ENCODE measurements around the gene MYO5B.

Gene MYO5B

DNA sequence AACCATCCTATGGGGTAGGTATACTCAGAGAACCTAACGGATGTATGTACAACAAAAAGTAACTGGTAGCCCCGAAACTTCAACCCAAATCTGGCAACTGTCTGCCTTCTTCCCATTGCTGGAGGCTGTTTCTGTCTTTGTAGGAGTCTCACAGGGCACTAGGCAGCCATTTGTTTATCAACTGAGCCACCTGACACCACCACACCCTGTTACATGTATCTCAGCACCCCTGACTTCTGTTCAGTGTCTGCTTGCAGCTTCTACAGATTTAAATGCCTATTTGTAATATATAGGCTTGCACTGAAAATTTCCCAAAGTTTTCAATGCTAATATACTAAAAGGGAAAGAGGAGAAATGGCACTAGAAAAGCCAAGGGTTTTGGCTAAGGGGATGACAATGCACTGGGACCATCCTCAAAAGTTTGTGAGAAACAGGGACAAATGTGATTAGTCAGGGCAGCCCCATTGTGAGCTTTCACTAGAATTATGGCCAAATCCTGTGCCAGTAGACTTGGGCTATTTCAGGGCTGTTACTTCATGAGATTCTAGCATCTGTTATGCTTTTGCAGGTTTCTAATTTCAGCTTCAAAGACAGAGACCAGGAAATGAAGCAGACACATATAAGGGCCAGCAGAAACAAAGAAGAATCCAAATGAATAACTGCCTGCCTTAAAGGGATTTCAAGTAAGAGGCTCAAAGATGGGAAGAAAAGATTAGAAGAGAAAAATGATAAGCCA lies 103.3 kb downstream of the MYO5B start:
- no peak overlapping the region for H3K27ac ChIP-seq
- TF ChIP-seq, protein P1, sequence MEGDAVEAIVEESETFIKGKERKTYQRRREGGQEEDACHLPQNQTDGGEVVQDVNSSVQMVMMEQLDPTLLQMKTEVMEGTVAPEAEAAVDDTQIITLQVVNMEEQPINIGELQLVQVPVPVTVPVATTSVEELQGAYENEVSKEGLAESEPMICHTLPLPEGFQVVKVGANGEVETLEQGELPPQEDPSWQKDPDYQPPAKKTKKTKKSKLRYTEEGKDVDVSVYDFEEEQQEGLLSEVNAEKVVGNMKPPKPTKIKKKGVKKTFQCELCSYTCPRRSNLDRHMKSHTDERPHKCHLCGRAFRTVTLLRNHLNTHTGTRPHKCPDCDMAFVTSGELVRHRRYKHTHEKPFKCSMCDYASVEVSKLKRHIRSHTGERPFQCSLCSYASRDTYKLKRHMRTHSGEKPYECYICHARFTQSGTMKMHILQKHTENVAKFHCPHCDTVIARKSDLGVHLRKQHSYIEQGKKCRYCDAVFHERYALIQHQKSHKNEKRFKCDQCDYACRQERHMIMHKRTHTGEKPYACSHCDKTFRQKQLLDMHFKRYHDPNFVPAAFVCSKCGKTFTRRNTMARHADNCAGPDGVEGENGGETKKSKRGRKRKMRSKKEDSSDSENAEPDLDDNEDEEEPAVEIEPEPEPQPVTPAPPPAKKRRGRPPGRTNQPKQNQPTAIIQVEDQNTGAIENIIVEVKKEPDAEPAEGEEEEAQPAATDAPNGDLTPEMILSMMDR (conservative IDR thresholded peaks at IDR 0.05): no peak

DNA sequence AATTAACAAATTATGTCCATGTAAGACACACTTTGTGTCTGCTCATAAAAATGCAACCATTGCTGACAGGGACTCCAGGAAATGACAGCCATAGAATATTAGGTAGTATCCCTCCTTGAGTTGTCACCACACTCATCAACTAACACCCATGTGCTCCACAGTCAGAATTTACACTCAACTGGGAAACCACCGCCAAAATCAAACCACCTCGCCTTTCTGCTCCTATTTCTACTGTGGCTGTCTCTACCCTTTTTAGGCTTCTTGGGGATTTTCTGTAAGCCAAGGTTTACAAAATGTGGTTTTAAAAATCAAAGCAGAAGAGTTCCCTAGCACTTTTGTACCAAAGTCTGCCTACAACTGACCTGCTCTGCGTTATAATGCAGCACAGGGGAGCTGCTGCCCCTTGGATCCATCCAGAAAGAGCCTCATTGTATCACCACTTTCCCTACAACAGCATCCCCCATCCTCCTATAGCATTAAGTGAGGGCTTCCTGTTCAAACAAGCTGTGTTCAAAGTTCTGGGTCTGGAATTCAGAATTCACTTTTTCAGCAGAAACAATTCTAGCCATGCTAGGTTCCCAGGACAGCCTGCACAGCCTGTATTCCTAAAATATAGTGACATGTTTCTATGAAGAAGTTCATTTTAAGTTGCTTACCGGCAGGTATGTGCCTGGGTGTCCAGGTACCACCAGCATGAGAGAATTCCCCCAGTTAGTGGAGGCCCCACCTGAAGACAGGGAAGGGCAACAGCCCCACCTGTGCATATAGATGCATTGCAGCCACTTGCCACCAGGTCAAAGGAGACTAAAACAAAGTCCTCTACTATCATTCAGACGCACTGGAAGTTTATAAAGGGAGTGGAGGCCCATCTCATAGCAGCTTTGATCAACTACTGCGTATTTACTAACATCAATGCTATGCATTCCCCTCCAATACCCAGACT lies 104.3 kb downstream of the MYO5B start:
- TF ChIP-seq, protein P1 (conservative IDR thresholded peaks at IDR 0.05): no peak

DNA sequence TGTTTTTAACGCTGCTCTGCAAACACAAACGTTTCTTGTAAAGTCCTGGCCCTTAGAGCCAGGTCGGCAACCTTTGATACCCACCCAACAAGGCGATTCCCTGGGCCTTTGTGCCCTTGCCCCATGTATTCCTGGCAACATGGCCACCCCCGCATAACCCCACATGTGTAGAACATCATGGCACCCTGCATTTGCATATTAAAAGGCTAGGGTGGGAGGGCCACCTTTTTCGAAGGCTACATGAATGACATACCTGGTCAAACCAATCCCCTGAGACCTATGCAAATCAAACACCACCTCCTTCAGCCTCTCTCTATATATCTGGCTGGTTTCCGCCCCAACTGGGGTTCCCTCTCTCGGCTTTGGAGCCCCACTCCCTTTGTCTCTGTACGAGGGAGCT lies 105.2 kb downstream of the MYO5B start:
- H3K27ac ChIP-seq: no peak overlapping the region
- TF ChIP-seq, protein P1 (conservative IDR thresholded peaks at IDR 0.05): no peak

More for the DNA sequence above, 104.3 kb downstream of the MYO5B start:
- no peak overlapping the region for H3K27ac ChIP-seq

DNA sequence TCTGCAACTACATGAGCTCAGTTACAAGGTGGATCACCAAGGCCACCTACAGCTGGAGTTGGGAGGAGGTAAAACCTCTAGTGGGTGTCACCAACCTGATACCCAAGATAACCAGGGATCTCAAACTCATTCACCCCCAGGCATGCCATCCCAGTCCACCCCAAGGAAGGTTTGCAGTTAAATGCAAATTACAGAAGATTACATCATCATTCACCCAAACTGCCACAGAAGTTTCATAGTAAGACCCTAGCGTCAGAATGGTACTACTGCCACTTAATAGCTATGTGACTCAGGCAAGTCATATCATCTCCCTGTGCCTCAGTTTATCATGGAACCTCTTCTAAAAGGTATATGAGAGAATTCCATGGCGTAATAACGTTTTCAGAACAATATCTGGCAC lies 111.2 kb downstream of the MYO5B start:
- no peak overlapping the region for H3K27ac ChIP-seq
- TF ChIP-seq, protein P1 (conservative IDR thresholded peaks at IDR 0.05): no peak

DNA sequence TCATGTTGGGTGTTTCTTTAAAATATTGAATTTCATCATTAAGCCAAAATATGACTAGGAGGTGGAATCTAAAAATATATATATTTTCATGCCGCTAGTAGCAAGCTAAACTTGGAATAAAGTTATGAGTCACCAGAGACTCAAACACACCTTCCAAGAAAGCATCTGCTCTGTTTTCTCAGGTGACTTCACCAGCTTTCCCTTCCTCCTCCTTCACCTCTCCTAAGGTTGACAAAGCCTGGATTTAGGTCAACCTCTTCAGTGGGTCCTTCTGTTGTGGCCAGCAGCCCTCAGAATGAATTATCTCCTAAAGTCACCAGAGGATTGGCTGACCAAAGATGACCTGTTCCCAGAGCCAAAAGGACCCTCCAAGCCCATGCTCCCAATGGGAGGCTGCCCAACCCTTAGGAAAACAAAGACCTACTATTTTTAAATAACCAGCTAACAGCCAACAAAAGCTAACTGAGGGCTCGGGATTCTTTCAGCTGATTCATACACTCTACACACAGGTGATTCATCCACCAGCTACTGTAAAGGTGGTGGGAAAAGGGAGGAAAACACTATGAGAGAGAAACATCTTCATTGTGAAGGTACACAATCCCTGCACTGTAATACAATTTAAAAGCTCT lies 113.9 kb downstream of the MYO5B start:
- TF ChIP-seq, protein P1 (conservative IDR thresholded peaks at IDR 0.05): no peak
- no peak overlapping the region for H3K27ac ChIP-seq

DNA sequence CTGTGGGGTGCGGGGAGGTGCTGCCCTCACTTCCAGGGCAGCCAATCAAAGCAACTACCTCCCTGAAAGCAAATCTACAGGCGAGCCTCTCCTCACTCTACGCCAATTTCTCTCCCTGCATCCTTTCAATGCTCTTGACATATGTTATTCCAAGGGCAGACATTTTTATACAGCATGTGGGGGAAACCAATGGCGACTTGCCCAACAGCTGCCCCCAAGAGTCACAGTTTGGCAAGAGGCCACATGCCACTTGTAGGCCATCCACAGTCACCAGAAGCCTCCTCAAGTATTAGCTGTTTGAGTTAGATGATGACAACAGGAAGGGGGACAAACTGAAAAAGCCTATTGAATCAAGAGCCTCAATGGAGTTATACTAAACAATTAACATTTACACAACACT lies 114.6 kb downstream of the MYO5B start:
- H3K27ac ChIP-seq: no peak overlapping the region
- TF ChIP-seq, protein P1 (conservative IDR thresholded peaks at IDR 0.05): no peak

Data from VCaP (cell line).